Peyer's patch (tissue), 4 donors: ENCODE data around the gene KRT24. TPM values are rescaled to one million over a fixed set of nuclear protein-coding genes. Genes with fewer than 3 reads are reported as not detected.

Source experiments
- DNase-seq, 3 donors: peaks; one replicate each; pipeline ENCODE4 v3.0.0-alpha.2; 2017 to 2019
- H3K27ac ChIP-seq, 4 donors: fragments of 200-600 bp; sonication (generic); one replicate each; pipeline ENCODE4 v1.5.1; 2016 to 2019
- H3K27me3 ChIP-seq, 2 donors: fragments of 200-600 bp; sonication (generic); one replicate each; pipeline ENCODE4 v1.5.1; 2019
- H3K36me3 ChIP-seq, 3 donors: fragments of 200-600 bp; sonication (generic); one replicate each; pipeline ENCODE4 v1.5.1; 2016 to 2019
- H3K4me1 ChIP-seq, 4 donors: fragments of 200-600 bp; sonication (generic); one replicate each; pipeline ENCODE4 v1.5.1; 2016 to 2019
- H3K4me3 ChIP-seq, 4 donors: fragments of 200-600 bp; sonication (generic); 1 replicate in 3 of 4; 2 replicates in 1 of 4; pipeline ENCODE4 v1.5.1; 2016 to 2019; ENCODE audit warnings: mild to moderate bottlenecking in 1 of 4
- H3K9me3 ChIP-seq, 4 donors: fragments of 200-600 bp; sonication (generic); one replicate each; pipeline ENCODE4 v1.5.1; 2016 to 2019; ENCODE audit warnings: mild to moderate bottlenecking in 1 of 4
- CTCF ChIP-seq, 6 experiments: fragments of 450-650 bp in 4 of 6; fragments of 200-600 bp in 2 of 6; sonication (generic) in 1 of 6; IDR thresholded peaks; one replicate each; pipeline ENCODE4 v1.5.1; 2017 to 2019; ENCODE audit warnings: antibody characterized with exemption in 6 of 6, mild to moderate bottlenecking in 3 of 6, moderate library complexity in 1 of 6
- POLR2A ChIP-seq, 2 donors: fragments of 450-650 bp; IDR thresholded peaks; one replicate each; pipeline ENCODE4 v1.5.1; 2017; ENCODE audit warnings: antibody characterized with exemption in 2 of 2, mild to moderate bottlenecking in 2 of 2, moderate library complexity in 2 of 2
- total RNA-seq, 4 donors: library from RNA; depleted of rRNA; stranded (reverse); fragments of >200 nt; gene quantifications; one replicate each; pipeline ENCODE4 v1.1.0, GENCODE V29; 2016

Gene KRT24
- total RNA-seq, 4 donors from 2014 or later: 1.0 to 8.3 TPM; not detected in 2

- H3K36me3 ChIP-seq: no peaks in the 10 kb centered on the region
- no peaks in the 10 kb centered on the region for H3K4me1 ChIP-seq
- no peak overlapping the region for H3K27ac ChIP-seq
- no peak overlapping the region for H3K4me3 ChIP-seq
- H3K9me3 ChIP-seq: no peaks in the 10 kb centered on the region
- no peak for TF ChIP-seq POLR2A (IDR thresholded peaks at IDR 0.05)
- no peak for TF ChIP-seq CTCF (IDR thresholded peaks at IDR 0.05)
- no peaks in the 10 kb centered on the region for H3K27me3 ChIP-seq
- no peak for DNase-seq
These were observed 1.3 kb downstream of the KRT24 start for GRCh38 chr17:40702271-40702670.

DNA sequence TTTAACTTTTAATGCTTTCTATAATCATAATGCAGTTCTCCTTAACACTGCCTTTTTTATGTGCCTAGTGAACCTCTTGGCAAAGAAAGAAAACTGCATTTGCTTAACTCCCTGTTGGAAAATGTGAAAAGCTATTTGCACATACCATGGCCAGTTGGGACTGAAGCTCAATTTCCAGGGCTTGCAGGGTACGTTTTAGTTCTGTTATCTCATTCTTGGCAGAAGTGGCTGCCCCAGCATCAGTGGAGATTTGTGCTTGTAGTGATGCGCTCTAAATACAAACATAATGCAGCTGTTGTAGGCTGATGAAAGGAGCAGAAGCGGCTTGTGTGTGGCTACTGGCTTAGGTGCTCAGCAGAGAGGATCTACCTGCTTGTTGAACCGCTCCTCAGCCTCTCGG lies 3.7 kb downstream of the KRT24 start:
- DNase-seq: no peak
- Histone ChIP-seq H3K4me3 (no peak overlapping the region), H3K4me1 (no peaks in the 10 kb centered on the region), H3K9me3 (no peaks in the 10 kb centered on the region), H3K36me3 (no peaks in the 10 kb centered on the region), H3K27me3 (no peaks in the 10 kb centered on the region), H3K27ac (no peak overlapping the region)
- no peak for TF ChIP-seq POLR2A (IDR thresholded peaks at IDR 0.05)
- no peak for TF ChIP-seq CTCF (IDR thresholded peaks at IDR 0.05)

DNA sequence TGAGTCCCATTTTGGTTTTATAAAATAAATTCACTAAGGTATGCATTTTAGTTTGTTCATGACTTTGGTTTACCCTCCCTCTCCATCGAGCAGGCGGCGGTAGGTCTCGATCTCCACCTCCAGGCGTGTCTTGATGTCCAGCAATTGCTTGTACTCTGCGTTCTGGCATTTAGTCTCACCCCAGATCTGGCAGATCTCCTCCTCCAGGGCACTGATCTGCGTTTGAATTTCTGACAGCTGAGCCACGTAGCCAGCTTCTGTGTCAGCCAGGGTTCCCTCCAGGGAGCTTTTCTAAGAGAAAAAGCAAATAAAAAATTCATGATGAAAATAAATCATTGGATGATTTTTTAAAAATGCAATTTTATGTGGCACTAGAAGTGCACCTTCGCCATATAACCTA lies 4.2 kb downstream of the KRT24 start:
- Histone ChIP-seq H3K27ac (no peak overlapping the region), H3K4me3 (no peak overlapping the region), H3K9me3 (no peaks in the 10 kb centered on the region), H3K4me1 (no peaks in the 10 kb centered on the region), H3K27me3 (no peaks in the 10 kb centered on the region), H3K36me3 (no peaks in the 10 kb centered on the region)
- no peak for TF ChIP-seq POLR2A (IDR thresholded peaks at IDR 0.05)
- no peak for TF ChIP-seq CTCF (IDR thresholded peaks at IDR 0.05)
- no peak for DNase-seq

DNA sequence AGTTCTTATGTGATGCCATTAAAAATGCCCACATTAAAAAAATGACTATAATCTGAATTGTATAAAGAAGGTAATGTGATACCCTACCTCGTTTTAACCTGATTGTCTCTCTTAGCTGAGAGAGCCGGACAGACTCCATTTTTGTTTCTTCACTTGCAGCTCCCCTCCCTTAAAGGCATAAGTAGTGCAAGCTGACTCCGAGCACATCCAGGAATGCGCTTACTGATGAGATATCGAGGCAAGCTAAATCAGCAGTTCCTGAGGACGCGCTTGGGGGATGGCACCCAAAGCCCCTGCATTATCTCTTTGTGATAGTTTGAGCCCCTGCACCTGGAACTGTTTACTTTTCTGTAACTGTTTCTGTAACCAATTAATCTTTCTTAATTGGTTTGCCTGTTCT lies 6.3 kb downstream of the KRT24 start:
- TF ChIP-seq POLR2A (IDR thresholded peaks at IDR 0.05) (no peak), CTCF (IDR thresholded peaks at IDR 0.05) (no peak)
- H3K36me3 ChIP-seq: no peaks in the 10 kb centered on the region
- no peak for DNase-seq
- no peaks in the 10 kb centered on the region for H3K4me1 ChIP-seq
- H3K4me3 ChIP-seq: no peak overlapping the region
- no peaks in the 10 kb centered on the region for H3K9me3 ChIP-seq
- H3K27ac ChIP-seq: no peak overlapping the region
- H3K27me3 ChIP-seq: no peaks in the 10 kb centered on the region

DNA sequence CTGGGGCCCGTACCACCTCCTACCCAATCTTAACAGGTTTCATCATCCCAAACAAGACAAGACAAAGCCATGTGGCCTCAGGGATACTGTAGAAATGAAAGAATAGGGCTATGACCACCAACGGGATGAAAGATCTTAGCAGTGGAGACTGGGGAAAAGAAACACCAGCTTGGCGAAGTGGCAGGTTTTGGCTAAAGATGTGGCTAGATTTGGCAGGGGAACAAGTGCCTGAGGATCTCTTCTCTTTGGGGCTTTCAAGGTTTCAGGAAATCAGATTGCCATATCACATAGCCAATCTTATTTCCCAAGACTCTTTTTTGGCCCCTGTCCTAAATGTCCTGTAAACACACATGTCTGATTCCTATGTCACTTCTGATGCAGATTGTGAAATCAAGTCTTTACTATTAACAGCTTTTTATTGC lies 6.9 kb downstream of the KRT24 start:
- TF ChIP-seq POLR2A (IDR thresholded peaks at IDR 0.05) (no peak), CTCF (IDR thresholded peaks at IDR 0.05) (no peak)
- DNase-seq: no peak
- Histone ChIP-seq H3K4me1 (no peaks in the 10 kb centered on the region), H3K4me3 (no peak overlapping the region), H3K36me3 (no peaks in the 10 kb centered on the region), H3K27ac (no peak overlapping the region), H3K27me3 (no peaks in the 10 kb centered on the region), H3K9me3 (no peaks in the 10 kb centered on the region)

- H3K4me3 ChIP-seq: no peak overlapping the region
- no peak for TF ChIP-seq CTCF (IDR thresholded peaks at IDR 0.05)
- no peak for TF ChIP-seq POLR2A (IDR thresholded peaks at IDR 0.05)
- H3K4me1 ChIP-seq: no peaks in the 10 kb centered on the region
- H3K9me3 ChIP-seq: no peaks in the 10 kb centered on the region
- no peaks in the 10 kb centered on the region for H3K36me3 ChIP-seq
- no peaks in the 10 kb centered on the region for H3K27me3 ChIP-seq
- DNase-seq: no peak
- no peak overlapping the region for H3K27ac ChIP-seq
These were observed 7.6 kb downstream of the KRT24 start for GRCh38 chr17:40695874-40696472.
